ENCODE measurements around the gene RELB. TPM values are rescaled to one million over a fixed set of nuclear protein-coding genes. Genes with fewer than 3 reads are reported as not detected.

RELB gene
- total and polyA plus RNA-seq, 2 donors from 2014 or later = 10.3 to 30.6 TPM

GRCh38 chr19:45020071-45020470, 18.8 kb downstream of the RELB start:
- Histone ChIP-seq H3K27ac (ENCODE audit: low read depth in 2 of 2, low read length in 2 of 2) (no peak overlapping the region), H3K9ac (ENCODE audit: low read length in 3 of 3) (no peak overlapping the region), H3K36me3 (ENCODE audit: control insufficient read depth in 2 of 3, insufficient read depth in 3 of 3, low read length in 3 of 3) (peaks cover 0 to 2% (median 0%) of the 10 kb centered on the region in 3 donors), H3K4me3 (ENCODE audit: low read length in 3 of 3) (no peak overlapping the region), H3K9me3 (ENCODE audit: control insufficient read depth in 2 of 3, insufficient read depth in 1 of 3, low read length in 3 of 3) (no peaks in the 10 kb centered on the region), H3K27me3 (ENCODE audit: control insufficient read depth, insufficient read depth, low read length) (no peaks in the 10 kb centered on the region), H3K4me1 (ENCODE audit: control insufficient read depth in 2 of 3, insufficient read depth in 2 of 3, low read depth in 1 of 3, low read length in 3 of 3) (no peaks in the 10 kb centered on the region)
- DNase-seq = no peak
- intact Hi-C loops (cut with DNase I) = no loop called here
- no peak for FAIRE-seq
- no peak for TF ChIP-seq CTCF (IDR thresholded peaks at IDR 0.05; ENCODE audit: borderline replicate concordance, extremely low read depth, insufficient read depth)

GRCh38 chr19:45021971-45022370, 20.7 kb downstream of the RELB start:
- intact Hi-C loops (cut with DNase I) = no loop called here
- Histone ChIP-seq H3K27ac (ENCODE audit: low read depth in 2 of 2, low read length in 2 of 2) (no peak overlapping the region), H3K4me3 (ENCODE audit: low read length in 3 of 3) (no peak overlapping the region), H3K36me3 (ENCODE audit: control insufficient read depth in 2 of 3, insufficient read depth in 3 of 3, low read length in 3 of 3) (no peaks in the 10 kb centered on the region), H3K27me3 (ENCODE audit: control insufficient read depth, insufficient read depth, low read length) (no peaks in the 10 kb centered on the region), H3K4me1 (ENCODE audit: control insufficient read depth in 2 of 3, insufficient read depth in 2 of 3, low read depth in 1 of 3, low read length in 3 of 3) (no peaks in the 10 kb centered on the region), H3K9ac (ENCODE audit: low read length in 3 of 3) (no peak overlapping the region), H3K9me3 (ENCODE audit: control insufficient read depth in 2 of 3, insufficient read depth in 1 of 3, low read length in 3 of 3) (no peaks in the 10 kb centered on the region)
- no peak for TF ChIP-seq CTCF (IDR thresholded peaks at IDR 0.05; ENCODE audit: borderline replicate concordance, extremely low read depth, insufficient read depth)
- DNase-seq (no peak), FAIRE-seq (no peak)

GRCh38 chr19:45023048-45023447, 21.8 kb downstream of the RELB start:
- no peak for FAIRE-seq
- H3K36me3 ChIP-seq (ENCODE audit: control insufficient read depth in 2 of 3, insufficient read depth in 3 of 3, low read length in 3 of 3) = no peaks in the 10 kb centered on the region

More at GRCh38 chr19:45023048-45023447, 21.8 kb downstream of the RELB start:
- Histone ChIP-seq H3K9ac (ENCODE audit: low read length in 3 of 3) (no peak overlapping the region), H3K9me3 (ENCODE audit: control insufficient read depth in 2 of 3, insufficient read depth in 1 of 3, low read length in 3 of 3) (no peaks in the 10 kb centered on the region), H3K4me3 (ENCODE audit: low read length in 3 of 3) (no peak overlapping the region), H3K27ac (ENCODE audit: low read depth in 2 of 2, low read length in 2 of 2) (no peak overlapping the region), H3K27me3 (ENCODE audit: control insufficient read depth, insufficient read depth, low read length) (no peaks in the 10 kb centered on the region), H3K4me1 (ENCODE audit: control insufficient read depth in 2 of 3, insufficient read depth in 2 of 3, low read depth in 1 of 3, low read length in 3 of 3) (no peaks in the 10 kb centered on the region)
- no peak for DNase-seq
- no peak for TF ChIP-seq CTCF (IDR thresholded peaks at IDR 0.05; ENCODE audit: borderline replicate concordance, extremely low read depth, insufficient read depth)
- intact Hi-C loops (cut with DNase I) = no loop called here

Measured in kidney (tissue), 14 donors.